OCI-LY1 (cell line): ENCODE results near the gene LRRC9.

Experiments
- H2AFZ ChIP-seq: fragments of 200-600 bp; sonication (generic), shearing (Covaris generic); 2 replicates; pipeline ENCODE4 v1.6.0; 2014; ENCODE audit warnings: antibody characterized with exemption, mild to moderate bottlenecking, low read length
- H3F3A ChIP-seq: fragments of 200-600 bp; sonication (generic), shearing (Covaris generic); 2 replicates; pipeline ENCODE4 v1.6.0; 2014; ENCODE audit warnings: mild to moderate bottlenecking, antibody characterized with exemption, low read length, moderate library complexity; ENCODE audit not compliant: insufficient read depth
- H3K27ac ChIP-seq: fragments of 200-600 bp; sonication (generic); 2 replicates; pipeline ENCODE4 v1.5.1; 2014; ENCODE audit warnings: low read length, mixed run types, mild to moderate bottlenecking, low read depth; ENCODE audit not compliant: poor library complexity, severe bottlenecking
- H3K27me3 ChIP-seq: fragments of 200-600 bp; sonication (generic); 2 replicates; pipeline ENCODE4 v1.6.0; 2014; ENCODE audit warnings: antibody characterized with exemption, mild to moderate bottlenecking, low read length, moderate library complexity; ENCODE audit not compliant: insufficient read depth
- H3K36me3 ChIP-seq: fragments of 200-600 bp; sonication (generic); 2 replicates; pipeline ENCODE4 v1.6.1; 2014; ENCODE audit warnings: mild to moderate bottlenecking, antibody characterized with exemption, low read length, moderate library complexity, mixed read lengths; ENCODE audit not compliant: insufficient read depth
- H3K4me1 ChIP-seq: fragments of 200-600 bp; sonication (generic); 2 replicates; pipeline ENCODE4 v1.5.1; 2014; ENCODE audit warnings: mild to moderate bottlenecking, low read length, moderate library complexity; ENCODE audit not compliant: insufficient read depth, severe bottlenecking
- H3K4me2 ChIP-seq: fragments of 200-600 bp; sonication (generic), shearing (Covaris generic); 2 replicates; pipeline ENCODE4 v1.6.1; 2014; ENCODE audit warnings: low read length
- H3K4me3 ChIP-seq: fragments of 200-600 bp; sonication (generic); 2 replicates; pipeline ENCODE4 v1.5.1; 2014; ENCODE audit warnings: low read length, low read depth, mild to moderate bottlenecking, mixed read lengths; ENCODE audit not compliant: poor library complexity, severe bottlenecking
- H3K79me2 ChIP-seq: fragments of 200-600 bp; shearing (Covaris generic); 2 replicates; pipeline ENCODE4 v1.6.1; 2016; ENCODE audit warnings: mixed run types, low read length, mixed read lengths; ENCODE audit not compliant: insufficient read depth
- H3K9ac ChIP-seq: fragments of 200-600 bp; sonication (generic), shearing (Covaris generic); 2 replicates; pipeline ENCODE4 v1.6.1; 2014; ENCODE audit warnings: mild to moderate bottlenecking, low read length, mixed read lengths
- H3K9me2 ChIP-seq: fragments of 200-600 bp; sonication (generic), shearing (Covaris generic); 2 replicates; pipeline ENCODE4 v1.6.1; 2014; ENCODE audit warnings: low read depth, mild to moderate bottlenecking, low read length, mixed read lengths
- H3K9me3 ChIP-seq: fragments of 200-600 bp; shearing (Covaris generic); 2 replicates; pipeline ENCODE4 v1.6.1; 2014; ENCODE audit warnings: low read length, mixed read lengths
- H4K20me1 ChIP-seq: fragments of 200-600 bp; sonication (generic), shearing (Covaris generic); 2 replicates; pipeline ENCODE4 v1.6.0; 2016; ENCODE audit warnings: mild to moderate bottlenecking, low read length; ENCODE audit not compliant: insufficient read depth
- CTCF ChIP-seq: fragments of 200-600 bp; sonication (generic), shearing (Covaris generic); IDR thresholded peaks from 2 replicates; pipeline ENCODE4 v1.5.1; 2017; ENCODE audit warnings: mild to moderate bottlenecking, antibody characterized with exemption, low read length, moderate library complexity, mixed read lengths
- EZH2 ChIP-seq: fragments of 200-600 bp; sonication (generic), shearing (Covaris generic); IDR thresholded peaks from 2 replicates; pipeline ENCODE4 v1.8.0; 2017; ENCODE audit warnings: borderline replicate concordance, mixed run types, mild to moderate bottlenecking, antibody characterized with exemption, low read length, moderate library complexity, mixed read lengths

Gene LRRC9

DNA sequence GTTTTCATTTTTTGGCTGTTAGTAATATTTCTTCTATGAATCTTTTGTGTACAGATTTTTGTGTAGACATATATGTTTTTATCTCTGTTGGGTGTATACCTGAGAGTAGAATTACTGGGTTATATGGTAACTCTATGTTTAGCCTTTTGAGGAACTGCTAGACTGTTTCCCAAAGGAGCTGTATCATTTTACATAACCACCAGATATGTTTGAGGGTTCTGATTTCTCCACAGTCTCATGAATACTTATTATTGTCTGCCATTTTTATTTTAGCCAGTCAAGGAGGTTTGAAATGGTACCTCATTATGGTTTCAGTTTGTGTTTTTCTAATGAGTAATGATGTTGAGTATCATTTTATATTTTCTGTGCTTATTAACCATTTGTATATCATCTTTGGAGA, 173.7 kb downstream of the LRRC9 start:
- TF ChIP-seq CTCF, result no peak
- no peak for TF ChIP-seq EZH2
- Histone ChIP-seq H3K79me2 (peaks cover 54% of the 10 kb centered on the region), H3K27me3 (no peaks in the 10 kb centered on the region), H3F3A (no peaks in the 10 kb centered on the region), H3K9me3 (no peaks in the 10 kb centered on the region), H3K9ac (peak overlapping the region; percentile 94), H3K27ac (no peak overlapping the region), H2AFZ (no peak overlapping the region), H3K36me3 (peaks cover 23% of the 10 kb centered on the region), H3K4me3 (peak overlapping the region; percentile 93), H3K4me1 (peaks cover 46% of the 10 kb centered on the region), H4K20me1 (no peaks in the 10 kb centered on the region), H3K9me2 (no peaks in the 10 kb centered on the region), H3K4me2 (peak overlapping the region; percentile 85)

DNA sequence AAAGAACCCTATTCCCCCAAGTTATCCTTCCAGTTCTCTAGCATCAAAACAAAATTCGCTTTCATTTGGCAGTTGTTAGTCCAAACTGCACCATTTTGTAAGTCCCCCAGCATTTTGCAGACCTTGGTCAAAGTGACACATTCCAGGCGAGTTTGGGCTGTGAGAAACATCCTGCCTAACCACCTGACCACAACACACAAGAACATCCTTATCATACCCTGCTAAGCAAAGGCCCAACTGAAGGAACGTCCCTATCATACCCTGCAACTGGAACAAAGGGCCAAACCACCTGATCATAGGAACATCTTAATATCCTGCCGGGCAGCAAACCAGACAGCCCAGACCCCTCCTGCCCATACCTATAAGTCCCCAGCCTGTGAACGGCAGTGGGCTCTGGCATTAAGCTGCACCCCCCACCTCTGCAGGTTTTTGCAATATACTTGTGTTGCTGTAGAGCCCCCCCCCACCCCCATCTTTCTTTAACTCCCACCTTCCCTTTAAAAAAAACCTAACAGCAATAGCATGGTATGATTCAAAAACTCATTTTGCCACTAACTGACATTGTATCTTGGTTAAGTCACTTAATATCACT, 174.5 kb downstream of the LRRC9 start:
- Histone ChIP-seq H3K79me2 (peaks cover 60% of the 10 kb centered on the region), H3K36me3 (peaks cover 23% of the 10 kb centered on the region), H3K27me3 (no peaks in the 10 kb centered on the region), H2AFZ (no peak overlapping the region), H3K4me3 (peak overlapping the region; percentile 93), H3K4me2 (peak overlapping the region; percentile 85; the same call in 1 of the 2 replicates), H3K9ac (no peak overlapping the region), H3F3A (no peaks in the 10 kb centered on the region), H4K20me1 (no peaks in the 10 kb centered on the region), H3K27ac (no peak overlapping the region), H3K4me1 (peaks cover 46% of the 10 kb centered on the region), H3K9me3 (no peaks in the 10 kb centered on the region), H3K9me2 (no peaks in the 10 kb centered on the region)
- TF ChIP-seq CTCF, result no peak
- TF ChIP-seq EZH2, result no peak

DNA sequence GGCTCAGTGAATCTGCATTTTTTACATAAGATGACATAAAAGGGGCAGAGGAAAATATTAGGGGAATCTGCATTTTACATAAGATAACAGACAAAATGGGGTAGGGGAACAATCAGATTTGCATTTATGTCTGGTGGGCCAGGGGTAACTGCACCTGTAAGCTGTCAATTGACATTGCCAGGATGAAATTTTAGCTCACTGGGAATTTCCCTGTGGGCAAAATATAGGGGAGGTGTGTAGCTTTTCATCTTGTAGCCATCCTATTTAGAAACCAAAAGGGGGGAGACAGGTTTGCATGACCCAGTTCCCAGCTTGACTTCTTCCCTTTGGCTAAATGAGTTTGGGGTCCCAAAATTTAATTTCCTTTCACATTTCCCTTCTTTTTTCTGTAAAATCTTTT, 175.3 kb downstream of the LRRC9 start:
- Histone ChIP-seq H3K79me2 (peaks cover 61% of the 10 kb centered on the region), H3K36me3 (peaks cover 23% of the 10 kb centered on the region), H3K4me2 (0 out of 2 replicates have a peak overlapping the region, but pooled peaks have one; percentile 5), H3F3A (no peaks in the 10 kb centered on the region), H3K4me1 (peaks cover 38% of the 10 kb centered on the region), H2AFZ (no peak overlapping the region), H3K27ac (no peak overlapping the region), H3K9me2 (no peaks in the 10 kb centered on the region), H4K20me1 (no peaks in the 10 kb centered on the region), H3K27me3 (no peaks in the 10 kb centered on the region), H3K9me3 (no peaks in the 10 kb centered on the region), H3K4me3 (no peak overlapping the region), H3K9ac (no peak overlapping the region)
- no peak for TF ChIP-seq CTCF
- no peak for TF ChIP-seq EZH2
